GM20000 (cell line): ENCODE data around the gene NKX1-2.

ENCODE experiments used
- DNase-seq: peaks from one replicate; pipeline ENCODE4 v3.0.0; 2012; ENCODE audit warnings: low spot score
- TF ChIP-seq, protein P1 (sequence below): IDR thresholded peaks from 2 replicates; pipeline ENCODE4 v1.5.1; 2012; ENCODE audit warnings: mild to moderate bottlenecking, control low read depth; ENCODE audit errors: extremely low read depth, missing control alignments

NKX1-2 gene

DNA sequence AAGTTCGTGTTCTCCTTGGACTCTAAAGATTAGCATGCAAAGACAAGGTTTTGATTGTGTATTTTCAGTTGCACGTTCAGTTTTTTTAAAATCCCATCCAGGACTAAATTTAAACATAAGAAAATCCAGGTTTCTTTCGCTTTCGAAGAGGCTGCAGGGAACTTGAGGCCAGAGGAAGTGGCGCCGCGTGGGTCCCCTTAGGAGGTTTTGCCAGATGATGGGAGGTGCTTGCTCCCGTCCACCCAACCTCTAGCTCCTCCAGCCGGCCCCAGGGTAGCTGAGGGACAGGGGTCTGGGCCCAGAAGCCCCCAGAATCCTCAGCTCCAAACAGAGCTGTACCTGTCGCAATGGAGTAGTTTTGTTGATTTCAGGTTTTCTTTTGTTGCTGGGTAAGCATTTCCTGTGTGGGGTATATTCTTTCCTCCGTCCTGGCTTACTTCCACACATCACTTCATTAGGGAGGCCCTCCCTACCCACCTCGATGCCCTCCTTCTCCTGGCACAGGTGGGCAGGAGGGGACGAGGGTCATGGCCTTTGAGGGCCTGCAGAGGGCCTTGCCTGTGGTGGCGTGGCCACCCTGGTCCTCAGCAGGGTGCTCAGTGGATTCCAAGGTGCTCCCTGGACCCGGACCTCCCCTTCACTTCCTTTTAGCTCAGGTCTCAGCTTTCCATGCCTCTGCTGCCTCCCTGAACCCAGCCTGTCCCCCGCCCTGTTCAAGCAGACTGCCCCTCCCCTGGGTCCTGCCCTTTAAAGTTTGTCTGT is 44.4 kb upstream of the NKX1-2 start:
- TF ChIP-seq, protein P1, sequence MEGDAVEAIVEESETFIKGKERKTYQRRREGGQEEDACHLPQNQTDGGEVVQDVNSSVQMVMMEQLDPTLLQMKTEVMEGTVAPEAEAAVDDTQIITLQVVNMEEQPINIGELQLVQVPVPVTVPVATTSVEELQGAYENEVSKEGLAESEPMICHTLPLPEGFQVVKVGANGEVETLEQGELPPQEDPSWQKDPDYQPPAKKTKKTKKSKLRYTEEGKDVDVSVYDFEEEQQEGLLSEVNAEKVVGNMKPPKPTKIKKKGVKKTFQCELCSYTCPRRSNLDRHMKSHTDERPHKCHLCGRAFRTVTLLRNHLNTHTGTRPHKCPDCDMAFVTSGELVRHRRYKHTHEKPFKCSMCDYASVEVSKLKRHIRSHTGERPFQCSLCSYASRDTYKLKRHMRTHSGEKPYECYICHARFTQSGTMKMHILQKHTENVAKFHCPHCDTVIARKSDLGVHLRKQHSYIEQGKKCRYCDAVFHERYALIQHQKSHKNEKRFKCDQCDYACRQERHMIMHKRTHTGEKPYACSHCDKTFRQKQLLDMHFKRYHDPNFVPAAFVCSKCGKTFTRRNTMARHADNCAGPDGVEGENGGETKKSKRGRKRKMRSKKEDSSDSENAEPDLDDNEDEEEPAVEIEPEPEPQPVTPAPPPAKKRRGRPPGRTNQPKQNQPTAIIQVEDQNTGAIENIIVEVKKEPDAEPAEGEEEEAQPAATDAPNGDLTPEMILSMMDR = no peak
- no peak for DNase-seq

DNA sequence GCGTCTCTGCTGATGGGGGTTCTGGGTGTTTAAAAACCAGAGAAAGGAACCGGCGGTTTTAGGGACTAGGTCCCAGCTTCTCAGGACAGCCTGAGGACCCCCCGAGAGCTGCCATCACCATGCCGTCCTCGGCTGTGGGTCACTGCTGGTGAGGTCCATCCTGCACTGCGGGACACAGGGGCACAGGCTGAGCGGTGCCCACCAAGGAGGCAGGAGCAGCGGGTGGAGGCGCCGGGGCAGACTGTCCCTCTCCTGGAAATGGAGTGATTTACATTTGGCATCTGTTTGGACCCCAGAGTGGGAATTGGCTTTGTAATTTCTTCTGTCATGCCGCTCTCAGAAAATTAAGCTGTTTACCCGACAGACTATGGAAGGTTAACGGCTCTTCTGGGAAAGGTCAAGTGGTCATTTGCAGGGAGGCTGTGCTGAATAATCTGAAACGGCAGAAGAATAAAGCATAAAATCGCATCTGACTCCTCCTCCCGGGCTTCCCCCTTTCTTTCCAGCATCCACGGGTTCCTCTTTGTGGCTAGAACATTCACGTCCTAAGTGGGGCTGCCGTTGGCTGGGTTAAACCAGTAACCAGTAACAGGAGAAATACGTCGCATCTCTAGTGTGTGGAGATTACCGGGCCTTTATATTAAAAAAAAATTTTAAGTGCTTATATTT is 43.5 kb upstream of the NKX1-2 start:
- TF ChIP-seq, protein P1 = no peak
- DNase-seq = no peak

- TF ChIP-seq, protein P1 = no peak
- no peak for DNase-seq
These were observed 42.4 kb upstream of the NKX1-2 start for GRCh38 chr10:124492266-124492665.

- TF ChIP-seq, protein P1 = no peak
- DNase-seq = no peak
These were observed 41.3 kb upstream of the NKX1-2 start for GRCh38 chr10:124491105-124491504.

DNA sequence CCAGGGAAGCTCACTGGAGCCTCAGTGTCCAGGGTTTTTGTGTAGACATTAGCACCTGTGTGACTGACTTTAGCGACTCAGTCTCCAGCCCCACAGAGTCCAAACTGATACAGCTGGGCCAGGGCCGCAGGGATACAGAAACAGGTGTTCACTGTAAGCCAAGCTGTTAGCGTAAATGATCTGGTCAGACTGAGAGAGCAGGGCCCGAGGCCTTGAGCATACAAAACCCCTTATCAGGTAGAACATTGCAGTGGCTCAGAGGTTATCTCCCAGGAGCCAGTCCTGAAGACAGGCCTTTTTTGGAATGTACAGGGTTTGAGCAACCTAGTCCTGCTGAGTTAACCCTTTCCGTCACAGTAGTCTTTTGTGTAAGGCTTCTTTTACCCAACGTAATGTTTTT is 36.8 kb upstream of the NKX1-2 start:
- DNase-seq = no peak
- TF ChIP-seq, protein P1 = no peak

DNA sequence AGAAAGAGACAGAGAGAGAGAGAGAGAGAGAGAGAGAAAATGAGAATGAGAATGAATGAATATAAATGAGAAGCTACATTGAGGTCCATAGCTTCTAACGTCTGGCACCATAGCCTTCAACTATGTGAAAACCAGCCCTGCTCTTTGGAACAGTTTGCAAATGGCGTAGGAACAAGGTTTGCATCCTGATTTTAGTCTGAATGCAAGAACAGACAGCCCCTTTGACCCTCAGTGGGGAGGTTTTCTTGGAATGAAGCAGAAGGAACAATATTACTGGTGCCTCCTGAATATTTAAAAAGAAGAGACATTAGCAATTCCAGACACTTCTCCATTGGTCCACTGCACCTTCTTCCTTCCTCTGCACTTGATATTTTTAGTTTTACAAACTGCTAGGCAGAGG is 34.8 kb upstream of the NKX1-2 start:
- no peak for DNase-seq
- TF ChIP-seq, protein P1 = no peak

DNA sequence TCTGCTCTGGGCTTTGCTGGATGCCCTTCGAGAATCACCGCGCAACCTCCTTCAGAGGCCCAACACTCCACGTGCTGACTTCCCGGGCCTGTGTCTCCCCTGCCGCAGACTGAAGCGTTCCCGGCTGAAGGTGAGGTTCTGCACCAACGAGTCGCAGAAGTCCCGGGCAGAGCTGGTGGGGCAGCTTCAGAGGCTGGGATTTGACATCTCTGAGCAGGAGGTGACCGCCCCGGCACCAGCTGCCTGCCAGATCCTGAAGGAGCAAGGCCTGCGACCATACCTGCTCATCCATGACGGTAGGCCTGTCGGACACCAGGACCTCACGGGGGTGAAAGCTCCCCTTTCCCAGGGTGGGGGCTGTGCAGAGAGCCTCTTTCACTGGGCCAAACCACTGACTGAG is 34.2 kb upstream of the NKX1-2 start:
- TF ChIP-seq, protein P1 = no peak
- no peak for DNase-seq
